Trophoblast cell (in vitro differentiated cells and primary cell): ENCODE measurements around the gene CFAP45.

ENCODE experiments used
- DNase-seq, 2 donors: peaks; one replicate each; pipeline ENCODE4 v3.0.0-alpha.2; 2016
- H2AFZ ChIP-seq: 2 replicates; pipeline ENCODE4 v1.6.1; 2013; ENCODE audit warnings: low read length, moderate library complexity, mild to moderate bottlenecking; ENCODE audit not compliant: insufficient read depth, poor library complexity
- H2AK5ac ChIP-seq: 2 replicates; pipeline ENCODE4 v1.6.1; 2013; ENCODE audit warnings: mild to moderate bottlenecking, low read length
- H2BK120ac ChIP-seq: 2 replicates; pipeline ENCODE4 v1.6.1; 2013; ENCODE audit warnings: low read length, mild to moderate bottlenecking, moderate library complexity; ENCODE audit not compliant: insufficient read depth, poor library complexity
- H2BK12ac ChIP-seq: 2 replicates; pipeline ENCODE4 v1.6.1; 2013; ENCODE audit warnings: mild to moderate bottlenecking, low read length, moderate library complexity
- H2BK5ac ChIP-seq: 2 replicates; pipeline ENCODE4 v1.6.1; 2013; ENCODE audit warnings: low read length, low read depth, moderate library complexity, mild to moderate bottlenecking; ENCODE audit not compliant: poor library complexity
- H3K14ac ChIP-seq: 2 replicates; pipeline ENCODE4 v1.6.1; 2013; ENCODE audit warnings: mild to moderate bottlenecking, low read length
- H3K18ac ChIP-seq: 2 replicates; pipeline ENCODE4 v1.6.1; 2013; ENCODE audit warnings: mild to moderate bottlenecking, low read length
- H3K23ac ChIP-seq: 2 replicates; pipeline ENCODE4 v1.6.1; 2013; ENCODE audit warnings: low read length
- H3K27ac ChIP-seq: 2 replicates; pipeline ENCODE4 v1.5.1; 2013; ENCODE audit warnings: low read depth, mild to moderate bottlenecking, inconsistent platforms, low read length, moderate library complexity
- H3K27me3 ChIP-seq: 2 replicates; pipeline ENCODE4 v1.6.1; 2013; ENCODE audit warnings: inconsistent platforms, mild to moderate bottlenecking, low read length, moderate library complexity; ENCODE audit not compliant: insufficient read depth
- H3K36me3 ChIP-seq, 2 experiments: 1 replicate in 1 of 2; 2 replicates in 1 of 2; pipeline ENCODE4 v1.6.1; 2013; ENCODE audit warnings: low read length in 2 of 2, mild to moderate bottlenecking in 2 of 2, moderate library complexity in 1 of 2; ENCODE audit not compliant: insufficient read depth in 2 of 2, control insufficient read depth in 1 of 2
- H3K4ac ChIP-seq: 2 replicates; pipeline ENCODE4 v1.6.1; 2013; ENCODE audit warnings: low read depth, mild to moderate bottlenecking, low read length, moderate library complexity
- H3K4me1 ChIP-seq, 2 experiments: 1 replicate in 1 of 2; 2 replicates in 1 of 2; pipeline ENCODE4 v1.6.1; 2013; ENCODE audit warnings: low read length in 2 of 2, mild to moderate bottlenecking in 2 of 2, moderate library complexity in 1 of 2; ENCODE audit not compliant: insufficient read depth in 2 of 2, control insufficient read depth in 1 of 2
- H3K4me2 ChIP-seq: 2 replicates; pipeline ENCODE4 v1.6.1; 2013; ENCODE audit warnings: inconsistent platforms, mild to moderate bottlenecking, low read length, moderate library complexity
- H3K4me3 ChIP-seq: 2 replicates; pipeline ENCODE4 v1.5.1; 2013; ENCODE audit warnings: mild to moderate bottlenecking, low read depth, low read length, inconsistent platforms
- H3K79me1 ChIP-seq: one replicate; pipeline ENCODE4 v1.6.1; 2013; ENCODE audit warnings: low read length
- H3K79me2 ChIP-seq: 2 replicates; pipeline ENCODE4 v1.6.1; 2013; ENCODE audit warnings: low read length, mild to moderate bottlenecking; ENCODE audit not compliant: control insufficient read depth, insufficient read depth, poor library complexity
- H3K9ac ChIP-seq: 2 replicates; pipeline ENCODE4 v1.6.1; 2013; ENCODE audit warnings: mild to moderate bottlenecking, low read length
- H3K9me3 ChIP-seq: 2 replicates; pipeline ENCODE4 v1.6.1; 2013; ENCODE audit warnings: low read depth, mild to moderate bottlenecking, control low read depth, inconsistent platforms, low read length; ENCODE audit not compliant: insufficient read depth
- H4K12ac ChIP-seq: 2 replicates; pipeline ENCODE4 v1.6.1; 2013; ENCODE audit warnings: low read depth, mild to moderate bottlenecking, low read length, moderate library complexity
- H4K8ac ChIP-seq: 2 replicates; pipeline ENCODE4 v1.6.1; 2013; ENCODE audit warnings: low read depth, mild to moderate bottlenecking, low read length, moderate library complexity
- H4K91ac ChIP-seq: one replicate; pipeline ENCODE4 v1.6.1; 2013; ENCODE audit warnings: low read depth, mild to moderate bottlenecking, low read length, moderate library complexity
- WGBS: extraction: QIAGEN DNeasy Blood & Tissue Kit; methylation state at CpG from one replicate; pipeline ENCODE4 v1.1.7; 2013; ENCODE audit warnings: missing lambda C conversion rate; ENCODE audit not compliant: insufficient read length, insufficient coverage; ENCODE audit errors: extremely low coverage; 5-methylcytosine and 5-hydroxymethylcytosine counted together

Gene CFAP45

GRCh38 chr1:159919236-159919865 is 19.4 kb upstream of the CFAP45 start:
- Histone ChIP-seq H3K4me1 (peaks cover 48 to 51% of the 10 kb centered on the region in 2 experiments), H3K4me2 (no peak overlapping the region), H2BK5ac (no peak overlapping the region), H2AFZ (no peak overlapping the region), H3K79me1 (peaks cover 31% of the 10 kb centered on the region), H3K27ac (no peak overlapping the region), H3K27me3 (no peaks in the 10 kb centered on the region), H3K9ac (no peak overlapping the region), H3K4me3 (no peak overlapping the region), H2BK120ac (no peak overlapping the region), H4K8ac (no peak overlapping the region), H3K14ac (no peak overlapping the region), H2BK12ac (no peak overlapping the region), H3K4ac (no peak overlapping the region), H3K36me3 (peaks cover 42 to 43% of the 10 kb centered on the region in 2 experiments), H4K12ac (no peak overlapping the region), H3K9me3 (peaks cover 2% of the 10 kb centered on the region), H3K79me2 (peaks cover 30% of the 10 kb centered on the region), H2AK5ac (no peak overlapping the region), H4K91ac (no peak overlapping the region), H3K18ac (no peak overlapping the region), H3K23ac (no peak overlapping the region)
- DNase-seq = no peak
- WGBS = no CpG with 5 or more reads among the region's 10 CpGs

DNA sequence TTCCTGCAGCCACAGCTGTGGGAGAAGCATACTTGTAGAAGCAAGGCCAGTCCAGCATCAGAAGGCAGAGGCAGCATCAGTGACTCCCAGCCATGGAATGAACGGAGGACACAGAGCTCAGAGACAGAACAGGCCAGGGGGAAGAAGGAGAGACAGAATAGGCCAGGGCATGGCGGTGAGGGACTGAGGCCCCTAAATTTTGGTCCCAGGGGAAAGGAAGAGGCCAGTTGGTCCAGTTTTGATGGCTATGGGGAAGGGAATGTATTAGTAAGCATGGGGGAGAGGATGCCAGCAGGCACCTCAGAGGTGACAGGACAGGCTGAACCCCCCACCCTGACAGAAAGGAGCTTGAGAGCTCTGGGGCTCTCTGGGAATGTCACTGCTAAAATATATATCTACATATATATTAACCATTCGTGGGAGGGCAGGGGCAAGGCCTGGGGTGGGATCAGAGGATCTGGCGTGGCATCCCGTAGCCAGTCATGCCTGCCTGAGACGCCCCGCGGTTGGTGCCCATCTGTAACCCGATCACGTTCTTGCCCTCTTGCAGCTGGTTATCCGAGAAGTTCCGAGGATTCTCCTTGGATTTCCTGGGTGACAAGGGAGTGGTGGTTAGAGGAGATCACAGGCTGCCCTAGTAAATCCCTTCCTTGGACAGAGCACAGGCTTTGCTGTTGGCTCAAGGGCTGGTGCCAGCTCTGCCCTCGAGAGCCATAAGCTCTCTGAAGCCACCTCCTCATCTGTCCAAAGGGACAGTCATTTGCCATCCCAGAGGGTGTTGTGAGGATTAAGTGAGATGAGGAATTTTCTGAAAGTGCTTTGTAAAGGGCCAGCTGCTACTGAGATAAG is 18.6 kb upstream of the CFAP45 start:
- H2BK12ac ChIP-seq = no peak overlapping the region
- no peak overlapping the region for H4K91ac ChIP-seq
- no peak overlapping the region for H3K4me3 ChIP-seq
- no peak overlapping the region for H2AK5ac ChIP-seq
- H3K23ac ChIP-seq = no peak overlapping the region
- H4K12ac ChIP-seq = no peak overlapping the region
- no peak for DNase-seq
- peaks cover 42 to 43% of the 10 kb centered on the region in 2 experiments for H3K36me3 ChIP-seq
- no peak overlapping the region for H3K27ac ChIP-seq
- H3K18ac ChIP-seq = no peak overlapping the region
- no CpG with 5 or more reads among the region's 13 CpGs for WGBS
- H3K9ac ChIP-seq = no peak overlapping the region
- H3K9me3 ChIP-seq = peaks cover 2% of the 10 kb centered on the region
- H3K4me2 ChIP-seq = no peak overlapping the region
- no peaks in the 10 kb centered on the region for H3K27me3 ChIP-seq
- H4K8ac ChIP-seq = no peak overlapping the region
- H2BK120ac ChIP-seq = no peak overlapping the region
- peaks cover 25% of the 10 kb centered on the region for H3K79me1 ChIP-seq
- no peak overlapping the region for H2AFZ ChIP-seq
- H3K4ac ChIP-seq = no peak overlapping the region
- peaks cover 24% of the 10 kb centered on the region for H3K79me2 ChIP-seq
- no peak overlapping the region for H2BK5ac ChIP-seq
- no peak overlapping the region for H3K14ac ChIP-seq
- peaks cover 48 to 55% of the 10 kb centered on the region in 2 experiments for H3K4me1 ChIP-seq

GRCh38 chr1:159917533-159918351 is 17.8 kb upstream of the CFAP45 start:
- Histone ChIP-seq H3K4me2 (no peak overlapping the region), H2BK12ac (peak overlapping the region; percentile 1), H3K23ac (no peak overlapping the region), H2BK120ac (no peak overlapping the region), H3K79me1 (peaks cover 16% of the 10 kb centered on the region), H3K79me2 (peaks cover 16% of the 10 kb centered on the region), H3K9me3 (peaks cover 2% of the 10 kb centered on the region), H3K4ac (no peak overlapping the region), H3K14ac (no peak overlapping the region), H2BK5ac (no peak overlapping the region), H3K9ac (peak overlapping the region; percentile 12), H4K12ac (no peak overlapping the region), H4K8ac (no peak overlapping the region), H3K4me3 (peak overlapping the region; percentile 10), H3K4me1 (peaks cover 40 to 48% of the 10 kb centered on the region in 2 experiments), H2AK5ac (no peak overlapping the region), H3K36me3 (peaks cover 42% of the 10 kb centered on the region in 2 experiments), H3K27me3 (no peaks in the 10 kb centered on the region), H3K18ac (peak overlapping the region; percentile 16), H2AFZ (no peak overlapping the region), H3K27ac (peak overlapping the region; percentile 20), H4K91ac (peak overlapping the region; percentile 1)
- WGBS = no CpG with 5 or more reads among the region's 5 CpGs
- no peak for DNase-seq
